Measurements from ENCODE around the gene OPCML. TPM values are rescaled to one million over a fixed set of nuclear protein-coding genes. Genes with fewer than 3 reads are reported as not detected.

OPCML gene
- total RNA-seq, 2 experiments from 2014 or later = not detected

- Mint-ChIP-seq H3K4me1 (no peaks in the 10 kb centered on the region), H3K27me3 (no peaks in the 10 kb centered on the region), H3K27ac (no peak overlapping the region), H3K4me3 (no peak overlapping the region), H3K9me3 (ENCODE audit: low read depth) (no peaks in the 10 kb centered on the region), H3K36me3 (ENCODE audit: low read depth) (no peaks in the 10 kb centered on the region)
- ChIA-PET POLR2A (no interaction called here), CTCF (interaction anchor here (1.2 kb wide), 1 partner anchor 13 kb away, joined by 3 read pairs; no protein-coding TSS in a partner anchor)
- intact Hi-C loops (cut with DNase I, micrococcal nuclease) = no loop called here
- no peak for ATAC-seq
- DNase-seq = no peak
Measured at GRCh38 chr11:133497477-133498140, 34.7 kb downstream of the OPCML start.

GRCh38 chr11:133492895-133493294 is 39.4 kb downstream of the OPCML start:
- CTCF ChIA-PET = no interaction called here
- no peaks in the 10 kb centered on the region for H3K9me3 Mint-ChIP-seq (ENCODE audit: low read depth)

GRCh38 chr11:133491680-133492383 is 40.5 kb downstream of the OPCML start:
- CTCF ChIA-PET = no interaction called here
- Mint-ChIP-seq H3K4me1 (no peaks in the 10 kb centered on the region), H3K36me3 (ENCODE audit: low read depth) (no peaks in the 10 kb centered on the region), H3K4me3 (no peak overlapping the region), H3K27ac (no peak overlapping the region), H3K27me3 (no peaks in the 10 kb centered on the region), H3K9me3 (ENCODE audit: low read depth) (no peaks in the 10 kb centered on the region)
- DNase-seq (no peak), ATAC-seq (no peak)
- POLR2A ChIA-PET = no interaction called here
- intact Hi-C loops (cut with DNase I, micrococcal nuclease) = no loop called here

More at GRCh38 chr11:133492895-133493294, 39.4 kb downstream of the OPCML start:
- H3K36me3 Mint-ChIP-seq (ENCODE audit: low read depth) = no peaks in the 10 kb centered on the region
- H3K27me3 Mint-ChIP-seq = no peaks in the 10 kb centered on the region
- no peak for ATAC-seq
- no peaks in the 10 kb centered on the region for H3K4me1 Mint-ChIP-seq
- POLR2A ChIA-PET = no interaction called here
- intact Hi-C loops (cut with DNase I, micrococcal nuclease) = no loop called here
- DNase-seq = no peak
- no peak overlapping the region for H3K27ac Mint-ChIP-seq
- no peak overlapping the region for H3K4me3 Mint-ChIP-seq

DNA sequence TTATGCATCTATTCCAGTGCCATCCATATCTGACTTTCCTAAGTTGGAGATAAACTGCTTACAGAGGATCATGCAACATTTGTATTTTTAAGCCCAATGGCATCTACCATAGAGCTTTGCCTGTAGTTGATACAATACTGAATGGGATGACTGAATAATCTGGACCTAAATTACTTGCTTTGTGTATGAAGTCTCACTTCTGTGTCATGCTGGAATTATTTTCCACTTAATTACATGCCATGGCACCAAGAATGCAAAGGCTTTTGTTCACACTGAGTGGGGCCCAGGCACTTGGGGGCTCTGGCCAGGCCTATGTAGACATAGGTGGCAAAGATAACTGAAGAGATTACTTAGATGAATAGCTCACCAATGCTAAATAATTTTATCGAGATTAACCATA is 51.6 kb downstream of the OPCML start:
- H3K27me3 Mint-ChIP-seq = no peaks in the 10 kb centered on the region
- no peaks in the 10 kb centered on the region for H3K36me3 Mint-ChIP-seq (ENCODE audit: low read depth)
- CTCF ChIA-PET = interaction anchor here (1.0 kb wide), 1 partner anchor 52 kb away, joined by 4 read pairs; the partner anchor contains the start of gene OPCML
- no peaks in the 10 kb centered on the region for H3K4me1 Mint-ChIP-seq
- no peak overlapping the region for H3K27ac Mint-ChIP-seq
- intact Hi-C loops (cut with DNase I, micrococcal nuclease) = no loop called here
- no peak for ATAC-seq
- POLR2A ChIA-PET = no interaction called here
- no peak overlapping the region for H3K4me3 Mint-ChIP-seq
- H3K9me3 Mint-ChIP-seq (ENCODE audit: low read depth) = no peaks in the 10 kb centered on the region
- no peak for DNase-seq

- no peak overlapping the region for H3K27ac Mint-ChIP-seq
- H3K4me1 Mint-ChIP-seq = no peaks in the 10 kb centered on the region
- POLR2A ChIA-PET = no interaction called here
- no peaks in the 10 kb centered on the region for H3K9me3 Mint-ChIP-seq (ENCODE audit: low read depth)
- CTCF ChIA-PET = no interaction called here
- intact Hi-C loops (cut with DNase I, micrococcal nuclease) = no loop called here
- H3K36me3 Mint-ChIP-seq (ENCODE audit: low read depth) = no peaks in the 10 kb centered on the region
- ATAC-seq (no peak), DNase-seq (no peak)
- no peak overlapping the region for H3K4me3 Mint-ChIP-seq
- no peaks in the 10 kb centered on the region for H3K27me3 Mint-ChIP-seq
Measured at GRCh38 chr11:133479209-133479608, 53.1 kb downstream of the OPCML start.

DNA sequence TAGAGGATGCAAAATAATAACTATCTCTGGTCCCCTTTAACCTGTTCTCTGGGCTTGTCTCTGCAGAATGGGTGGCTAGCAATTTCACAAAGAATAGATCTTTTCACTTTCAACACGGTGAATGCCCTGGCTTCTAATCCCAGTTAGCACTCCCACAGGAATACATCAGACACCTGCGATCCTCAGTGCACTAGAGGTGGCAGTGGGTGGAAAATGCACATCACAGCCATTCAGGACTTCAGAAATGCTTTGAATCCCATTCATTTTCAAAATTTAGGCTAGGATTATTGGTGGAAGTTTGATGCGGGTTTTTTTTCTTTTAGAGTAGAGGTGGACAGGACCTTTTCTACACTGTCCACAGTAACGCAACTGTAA is 55.1 kb downstream of the OPCML start:
- no peaks in the 10 kb centered on the region for H3K9me3 Mint-ChIP-seq (ENCODE audit: low read depth)
- H3K4me3 Mint-ChIP-seq = no peak overlapping the region
- CTCF ChIA-PET = no interaction called here
- no peaks in the 10 kb centered on the region for H3K36me3 Mint-ChIP-seq (ENCODE audit: low read depth)
- DNase-seq (no peak), ATAC-seq (no peak)
- no peak overlapping the region for H3K27ac Mint-ChIP-seq
- H3K4me1 Mint-ChIP-seq = no peaks in the 10 kb centered on the region
- POLR2A ChIA-PET = no interaction called here
- intact Hi-C loops (cut with DNase I, micrococcal nuclease) = no loop called here
- no peaks in the 10 kb centered on the region for H3K27me3 Mint-ChIP-seq

DNA sequence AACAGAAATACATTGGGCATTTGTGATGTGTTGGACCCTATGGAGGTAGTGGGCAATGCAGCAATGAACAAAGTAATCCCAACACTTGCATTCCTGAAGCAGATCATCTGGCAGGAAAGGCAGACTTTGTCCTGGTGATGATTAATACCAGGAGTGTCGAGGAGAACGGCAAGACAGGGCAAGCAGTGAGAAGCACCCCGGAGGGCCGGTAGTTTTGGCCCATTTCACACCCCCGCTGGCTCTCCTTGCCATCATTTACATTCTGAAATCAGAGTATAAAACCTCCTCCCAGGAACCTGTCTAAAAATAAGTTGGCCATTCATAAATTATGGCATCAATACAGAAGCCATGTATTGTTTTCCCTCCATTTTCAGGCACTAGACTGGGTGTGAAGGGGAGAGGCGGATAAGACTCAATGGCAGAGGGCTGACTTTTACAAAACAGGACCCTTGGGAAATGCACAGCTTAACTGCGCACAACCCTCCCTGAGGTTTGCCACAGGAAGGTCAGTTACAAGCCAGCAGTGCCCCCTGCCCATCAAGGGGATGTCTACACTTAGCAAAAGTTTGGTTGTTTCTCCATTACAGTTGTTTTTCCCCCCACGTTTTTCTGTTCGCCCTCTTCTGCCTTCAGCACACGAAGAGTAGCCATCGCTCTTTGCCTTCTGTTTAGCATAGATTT is 55.6 kb downstream of the OPCML start:
- POLR2A ChIA-PET = no interaction called here

GRCh38 chr11:133474461-133474860 is 57.8 kb downstream of the OPCML start:
- H3K4me3 Mint-ChIP-seq = no peak overlapping the region
- ATAC-seq (no peak), DNase-seq (no peak)
- H3K27me3 Mint-ChIP-seq = no peaks in the 10 kb centered on the region
- H3K36me3 Mint-ChIP-seq (ENCODE audit: low read depth) = no peaks in the 10 kb centered on the region
- no peak overlapping the region for H3K27ac Mint-ChIP-seq
- no peaks in the 10 kb centered on the region for H3K9me3 Mint-ChIP-seq (ENCODE audit: low read depth)
- ChIA-PET CTCF (no interaction called here), POLR2A (no interaction called here)
- intact Hi-C loops (cut with DNase I, micrococcal nuclease) = no loop called here
- H3K4me1 Mint-ChIP-seq = no peaks in the 10 kb centered on the region

More for the DNA sequence above, 55.6 kb downstream of the OPCML start:
- no peak overlapping the region for H3K4me3 Mint-ChIP-seq
- CTCF ChIA-PET = no interaction called here
- no peak for DNase-seq
- no peaks in the 10 kb centered on the region for H3K4me1 Mint-ChIP-seq
- no peaks in the 10 kb centered on the region for H3K36me3 Mint-ChIP-seq (ENCODE audit: low read depth)
- intact Hi-C loops (cut with DNase I, micrococcal nuclease) = no loop called here
- no peaks in the 10 kb centered on the region for H3K27me3 Mint-ChIP-seq
- no peak for ATAC-seq
- no peaks in the 10 kb centered on the region for H3K9me3 Mint-ChIP-seq (ENCODE audit: low read depth)
- H3K27ac Mint-ChIP-seq = no peak overlapping the region

- Mint-ChIP-seq H3K36me3 (ENCODE audit: low read depth) (no peaks in the 10 kb centered on the region), H3K27me3 (no peaks in the 10 kb centered on the region), H3K27ac (no peak overlapping the region), H3K4me3 (no peak overlapping the region), H3K4me1 (no peaks in the 10 kb centered on the region), H3K9me3 (ENCODE audit: low read depth) (no peaks in the 10 kb centered on the region)
- intact Hi-C loops (cut with DNase I, micrococcal nuclease) = no loop called here
- ChIA-PET CTCF (no interaction called here), POLR2A (no interaction called here)
- DNase-seq = no peak
- ATAC-seq = no peak
Measured at GRCh38 chr11:133467686-133468085, 64.6 kb downstream of the OPCML start.

GRCh38 chr11:133443206-133443747 is 89.0 kb downstream of the OPCML start:
- no peak overlapping the region for H3K4me3 Mint-ChIP-seq
- no peaks in the 10 kb centered on the region for H3K36me3 Mint-ChIP-seq (ENCODE audit: low read depth)
- H3K9me3 Mint-ChIP-seq (ENCODE audit: low read depth) = peaks cover 2% of the 10 kb centered on the region
- POLR2A ChIA-PET = interaction anchor here (1.0 kb wide), 1 partner anchor 32 kb away, joined by 3 read pairs; no protein-coding TSS in a partner anchor
- ATAC-seq (no peak), DNase-seq (no peak)
- H3K4me1 Mint-ChIP-seq = no peaks in the 10 kb centered on the region
- CTCF ChIA-PET = no interaction called here
- no peak overlapping the region for H3K27ac Mint-ChIP-seq
- intact Hi-C loops (cut with DNase I, micrococcal nuclease) = no loop called here
- no peaks in the 10 kb centered on the region for H3K27me3 Mint-ChIP-seq

DNA sequence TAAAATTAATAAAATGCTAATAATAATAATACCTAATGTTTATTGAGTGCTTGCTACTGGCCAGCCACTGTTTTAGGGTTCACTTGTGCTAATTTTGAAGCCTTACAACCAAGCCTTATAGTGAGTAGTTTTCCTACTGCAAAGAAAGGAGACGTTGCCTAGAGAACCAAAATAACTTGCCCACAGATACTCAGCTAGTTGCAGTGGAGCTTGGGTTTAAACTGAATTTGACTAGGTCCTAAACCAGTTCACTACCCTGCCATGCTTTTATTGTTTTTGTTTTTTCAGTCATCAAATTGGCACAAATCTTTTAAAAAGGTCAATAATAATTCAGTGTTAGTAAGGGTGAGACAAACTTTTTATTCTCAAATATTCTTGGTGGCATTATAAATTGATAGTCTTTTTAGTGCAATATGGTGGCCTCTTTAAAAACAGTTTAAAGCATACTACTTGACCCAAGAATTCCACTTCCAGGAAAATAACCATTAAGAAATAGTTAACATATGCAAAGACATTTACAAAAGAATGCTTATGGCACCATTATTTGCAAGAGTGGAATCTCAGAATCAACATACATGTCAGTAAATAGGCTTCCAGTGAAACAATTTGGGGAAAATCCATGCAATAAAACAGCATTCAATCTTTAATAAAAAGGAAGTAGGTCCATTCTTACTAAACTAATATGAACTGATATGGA is 90.2 kb downstream of the OPCML start:
- intact Hi-C loops (cut with DNase I, micrococcal nuclease) = no loop called here
- Mint-ChIP-seq H3K4me3 (no peak overlapping the region), H3K27me3 (no peaks in the 10 kb centered on the region), H3K9me3 (ENCODE audit: low read depth) (no peaks in the 10 kb centered on the region), H3K36me3 (ENCODE audit: low read depth) (no peaks in the 10 kb centered on the region), H3K27ac (no peak overlapping the region), H3K4me1 (no peaks in the 10 kb centered on the region)
- ATAC-seq (no peak), DNase-seq (no peak)
- CTCF ChIA-PET = interaction anchor here (1.2 kb wide), 1 partner anchor 152 kb away, joined by 3 read pairs; no protein-coding TSS in a partner anchor
- POLR2A ChIA-PET = no interaction called here
